HG02852 (cell line): ENCODE measurements around the gene ADGRF3.
"Not testable (repeated sequence)": the region's sequence is repeated elsewhere in the genome, so short reads cannot be mapped to it uniquely, and the experiment has no call there.

ENCODE experiments used
- ATAC-seq: cut with Tn5 transposase; IDR thresholded peaks from one replicate; pipeline ENCODE4 v1.9.1; 2021; ENCODE audit warnings: mild to moderate bottlenecking, moderate library complexity; ENCODE audit not compliant: unreplicated experiment

ADGRF3 gene

DNA sequence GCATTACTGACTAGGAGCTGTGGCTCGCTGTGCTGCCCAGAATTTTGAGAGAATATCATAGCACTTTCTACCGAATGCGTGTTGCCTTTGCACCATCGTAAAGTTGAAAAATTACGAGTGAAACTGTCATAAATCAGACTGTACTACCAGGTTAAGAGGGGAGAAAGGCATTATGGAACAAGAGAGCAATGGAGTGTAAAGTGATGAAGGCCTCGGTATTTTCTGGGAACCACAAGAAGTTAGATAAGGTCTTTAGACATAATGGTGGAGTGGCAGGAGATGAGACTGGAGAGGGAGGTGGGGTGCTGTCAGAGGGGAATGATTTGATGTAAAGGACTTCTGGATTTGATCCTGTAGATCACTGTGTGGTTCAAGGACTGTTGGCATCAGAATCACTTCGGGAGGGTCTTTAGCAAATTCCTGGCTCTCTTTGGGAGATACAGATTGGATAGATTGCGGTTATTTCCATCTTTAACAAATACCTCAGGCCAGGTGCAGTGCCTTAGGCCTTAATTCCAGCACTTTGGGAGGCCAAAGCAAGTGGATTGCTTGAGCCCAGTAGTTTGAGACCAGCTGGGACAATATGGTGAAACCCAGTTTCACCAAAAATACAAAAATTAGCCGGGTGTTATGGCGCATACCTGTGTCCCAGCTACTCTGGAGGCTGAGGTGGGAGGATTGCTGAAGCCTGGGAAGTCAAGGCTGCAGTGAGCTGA lies 4.9 kb upstream of the ADGRF3 start:
- ATAC-seq, result no peak

DNA sequence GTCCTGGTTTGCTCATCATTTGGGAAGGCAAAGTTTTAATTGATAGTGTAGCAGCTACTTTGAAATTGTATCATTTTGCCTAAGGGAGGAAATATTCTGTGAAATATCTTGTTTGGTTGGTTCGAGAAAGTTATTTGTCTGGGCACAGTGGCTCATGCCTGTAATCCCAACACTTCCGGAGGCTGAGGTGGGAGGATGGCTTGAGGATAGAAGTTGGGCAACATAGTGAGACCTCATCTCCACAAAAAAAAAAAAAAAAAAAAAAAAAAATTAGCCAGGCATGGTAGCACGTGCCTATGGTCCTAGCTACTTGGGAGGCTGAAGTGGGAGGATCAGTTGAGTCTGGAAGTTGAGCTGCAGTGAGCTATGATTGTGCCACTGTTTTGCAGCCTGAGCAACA lies 3.1 kb upstream of the ADGRF3 start:
- no peak for ATAC-seq

DNA sequence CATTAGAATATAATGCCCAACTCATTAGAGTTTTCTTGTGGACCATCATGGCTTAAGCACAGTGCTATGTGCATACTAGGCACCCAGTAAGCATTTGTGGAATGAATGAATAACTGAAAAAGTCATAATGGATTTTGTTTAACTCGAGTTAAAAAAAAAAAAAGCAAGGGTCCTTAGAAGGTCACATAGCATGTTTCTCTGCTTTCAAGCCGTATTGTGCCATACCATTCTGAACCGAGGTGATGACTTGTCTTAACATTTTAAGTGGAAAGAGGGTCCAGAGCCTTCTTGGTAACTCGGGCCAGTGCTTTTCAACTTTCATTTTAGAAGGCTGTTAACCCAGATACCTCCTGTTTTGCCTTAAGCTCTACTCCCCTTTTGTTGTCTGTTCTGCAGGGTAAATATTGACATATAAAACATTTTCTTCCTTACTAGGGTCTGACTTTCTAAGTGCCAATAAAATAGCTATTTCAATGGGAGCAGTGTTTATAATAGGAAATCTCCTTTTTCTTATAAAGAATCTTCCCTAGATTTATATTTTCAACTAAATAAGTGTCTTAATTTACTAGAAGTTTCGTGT lies 787 bp upstream of the ADGRF3 start:
- ATAC-seq, result no peak

DNA sequence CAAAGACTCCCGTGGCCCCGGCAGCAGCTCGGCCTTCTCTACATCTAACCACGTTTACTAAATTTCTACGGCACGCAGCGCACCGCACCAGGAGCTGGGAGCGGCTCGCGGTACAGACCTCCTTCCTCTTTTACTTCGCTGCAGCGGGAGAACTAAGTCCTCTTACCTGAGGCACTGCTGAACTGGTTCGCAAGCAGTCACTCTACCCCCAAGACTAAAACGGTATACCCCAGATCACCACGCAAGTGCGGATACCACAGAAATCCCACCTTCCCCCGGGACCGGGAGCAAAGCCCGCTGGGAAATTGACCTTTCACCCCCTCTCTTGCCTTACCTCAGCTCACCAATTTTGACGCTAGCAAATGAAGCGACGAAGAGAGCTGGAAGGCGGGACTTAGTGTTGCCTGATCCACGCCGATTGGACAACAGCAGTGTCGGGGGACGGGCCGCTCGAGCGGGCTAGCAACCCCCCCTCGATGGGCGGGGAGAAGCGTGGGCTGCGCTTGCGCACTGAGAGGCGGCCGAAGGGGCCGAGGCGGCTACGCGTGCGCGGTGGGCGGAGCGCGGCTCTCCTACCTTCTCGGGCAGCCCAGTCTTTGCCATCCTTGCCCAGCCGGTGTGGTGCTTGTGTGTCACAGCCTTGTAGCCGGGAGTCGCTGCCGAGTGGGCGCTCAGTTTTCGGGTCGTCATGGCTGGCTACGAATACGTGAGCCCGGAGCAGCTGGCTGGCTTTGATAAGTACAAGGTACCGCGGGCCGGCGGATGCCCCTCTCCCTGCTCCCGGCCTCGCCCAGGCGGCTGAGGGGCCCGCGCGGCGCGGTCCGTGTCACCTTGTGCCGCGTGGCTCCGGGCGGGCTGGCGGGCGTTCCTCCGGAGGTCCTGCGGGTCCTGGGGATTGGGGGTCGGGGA lies 790 bp downstream of the ADGRF3 start, which contains the start of gene SELENOI:
TSS of gene SELENOI (plus strand) at position 599 of the 909 bp plus-strand sequence. CDS start at position 689, 90 bp downstream.
- ATAC-seq, result peak; percentile 94

DNA sequence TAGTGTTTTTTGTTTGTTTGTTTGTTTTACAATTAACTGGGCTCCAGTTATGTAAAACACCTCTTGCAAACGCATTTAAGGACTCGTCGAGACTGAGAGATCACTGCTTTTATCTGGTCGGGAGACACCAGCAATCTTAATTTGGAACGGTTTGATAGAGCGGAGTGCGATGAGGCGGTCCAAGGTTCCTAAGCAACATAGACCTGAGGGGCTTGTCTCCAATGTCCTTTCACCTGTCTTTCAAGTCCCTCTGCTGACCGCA lies 1.4 kb downstream of the ADGRF3 start:
- ATAC-seq, result no peak

DNA sequence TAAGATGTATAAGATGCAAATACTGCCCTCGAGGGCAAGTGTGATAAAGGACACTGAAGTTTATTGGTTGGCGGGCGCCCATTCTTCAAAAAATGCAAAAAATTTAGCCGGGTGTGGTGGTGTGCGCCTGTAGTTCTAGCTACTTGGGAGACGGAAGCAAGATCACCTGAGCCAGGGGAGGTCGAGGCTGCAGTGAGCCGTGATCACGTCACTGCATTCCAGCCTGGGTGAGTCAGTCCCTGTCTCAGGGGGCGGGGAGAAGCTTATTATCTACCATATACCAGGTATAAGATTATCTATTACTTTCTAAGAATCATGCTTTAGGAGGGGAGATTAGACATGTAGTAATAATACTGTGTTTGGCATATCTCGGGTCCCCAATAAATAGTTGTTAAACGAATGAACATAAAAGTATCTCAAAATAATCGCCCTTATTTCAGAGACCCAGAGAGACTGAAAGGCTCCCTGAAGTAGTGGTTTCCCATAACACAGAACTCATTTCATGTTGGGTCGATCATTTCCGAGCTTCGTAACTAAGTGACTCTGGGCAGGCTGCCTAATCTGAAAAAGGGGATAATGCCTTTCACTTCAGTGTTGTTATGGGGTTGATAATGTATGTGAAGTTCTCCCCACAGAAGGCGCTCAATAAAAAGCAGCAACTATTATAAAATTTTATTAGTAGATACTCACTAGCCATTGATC lies 1.9 kb downstream of the ADGRF3 start:
- no peak for ATAC-seq

DNA sequence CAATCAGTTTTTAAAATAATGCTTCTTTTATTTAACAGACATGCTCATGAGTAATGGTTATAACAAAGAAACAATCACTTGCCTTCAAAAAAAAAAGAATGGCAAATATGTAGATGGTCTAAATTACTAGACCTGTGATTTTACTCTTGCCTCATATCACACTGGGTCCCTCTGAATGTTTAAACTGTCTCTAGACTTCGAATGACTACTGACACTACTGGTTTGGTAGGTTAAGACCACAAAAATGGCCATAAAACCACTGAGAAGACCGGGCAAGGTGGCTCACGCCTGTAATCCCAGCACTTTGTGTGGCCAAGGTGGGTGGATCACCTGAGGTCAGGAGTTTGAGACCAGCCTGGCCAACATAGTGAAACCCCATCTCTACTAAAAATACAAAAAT lies 5.8 kb downstream of the ADGRF3 start:
- no peak for ATAC-seq

DNA sequence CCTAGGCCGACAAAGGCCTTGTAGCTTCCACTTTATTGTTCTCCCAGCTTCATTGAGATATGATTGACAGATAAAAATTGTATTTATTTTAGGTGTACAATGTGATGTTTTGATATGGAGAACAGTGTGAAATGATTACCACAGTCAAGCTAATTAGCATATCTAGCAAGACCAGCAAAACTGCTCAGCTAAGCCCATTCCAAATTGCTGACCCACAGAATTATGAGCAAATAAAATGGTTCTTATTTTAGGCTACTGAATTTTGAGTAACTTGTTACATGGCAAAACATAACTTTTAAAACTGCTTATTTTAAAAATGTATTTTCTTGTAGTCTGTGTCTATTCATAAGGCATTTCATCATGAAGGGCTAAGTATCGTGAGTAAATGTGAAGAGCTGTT lies 9.3 kb downstream of the ADGRF3 start:
- ATAC-seq, result no peak

DNA sequence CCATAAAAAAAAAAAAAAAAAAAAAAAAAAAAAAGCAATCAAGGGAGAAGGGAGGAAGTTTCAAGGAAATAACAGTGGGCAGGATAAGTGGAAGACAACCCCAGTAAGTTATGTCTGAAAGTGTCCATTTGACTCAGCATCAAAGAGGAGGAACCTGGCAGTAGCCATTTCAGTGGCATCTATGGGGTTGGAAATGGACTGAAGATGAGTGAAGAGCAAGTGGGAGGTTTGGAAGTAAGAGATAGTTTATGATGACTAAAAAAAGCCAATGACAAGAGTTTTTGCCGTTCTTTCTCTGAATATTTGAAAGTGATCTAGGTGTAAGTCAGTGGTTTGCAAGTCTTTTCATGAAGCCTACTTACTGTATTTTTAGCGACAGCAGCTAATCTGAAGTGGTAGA lies 9.9 kb downstream of the ADGRF3 start:
- ATAC-seq, result no peak

DNA sequence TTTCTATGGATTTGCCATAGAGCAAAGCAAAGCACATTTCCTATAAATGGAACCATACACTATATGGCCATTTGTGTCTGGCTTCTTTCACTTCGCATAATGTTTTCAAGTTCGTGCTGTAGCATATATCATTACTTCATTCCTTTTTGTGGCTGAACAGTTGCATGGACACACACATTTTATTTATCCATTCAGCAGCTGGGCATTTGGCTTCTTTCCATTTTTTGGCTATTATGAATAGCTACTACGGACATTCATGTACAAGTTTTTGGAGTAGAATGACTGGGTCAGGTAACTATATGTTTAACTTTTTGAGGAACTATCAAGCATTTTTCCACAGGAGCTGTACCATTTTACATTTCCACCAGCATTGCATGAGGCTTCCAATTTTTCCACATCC lies 11.4 kb downstream of the ADGRF3 start:
- no peak for ATAC-seq

DNA sequence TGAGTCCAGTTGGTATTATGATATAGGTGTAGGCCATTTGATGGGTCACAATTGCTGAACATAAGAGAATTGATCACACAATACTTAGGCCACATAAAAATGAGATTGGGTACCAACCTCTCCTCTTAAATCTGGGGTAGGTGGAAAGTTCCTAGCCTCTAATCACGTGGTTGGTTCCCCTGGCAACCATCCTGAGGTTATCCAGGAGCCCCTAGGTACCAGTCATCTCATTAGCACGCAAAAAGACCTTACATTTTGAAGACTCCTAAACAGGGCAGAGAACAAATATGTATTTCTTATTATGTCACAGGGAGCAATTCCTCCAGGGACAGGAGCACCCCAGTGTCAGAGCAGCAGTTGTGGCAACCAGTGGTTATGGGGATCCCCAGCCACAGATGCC lies 13.3 kb downstream of the ADGRF3 start:
- ATAC-seq, result no peak

DNA sequence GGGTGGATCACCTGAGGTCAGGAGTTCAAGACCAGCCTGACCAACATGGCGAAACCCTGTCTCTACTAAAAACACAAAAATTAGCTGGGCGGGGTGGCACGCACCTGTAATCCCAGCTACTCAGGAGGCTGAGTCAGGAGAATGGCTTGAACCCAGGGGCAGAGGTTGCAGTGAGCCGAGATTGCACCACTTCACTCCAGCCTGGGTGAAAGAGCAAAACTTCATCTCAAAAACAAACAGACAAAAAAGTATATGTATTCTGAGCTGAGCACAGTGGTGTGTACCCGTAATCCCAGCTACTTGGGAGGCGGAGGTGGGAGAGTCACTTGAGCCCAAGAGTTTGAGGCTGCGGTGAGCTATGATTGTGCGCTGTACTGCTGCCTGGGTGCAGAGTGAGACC lies 15.3 kb downstream of the ADGRF3 start:
- ATAC-seq, result not testable (repeated sequence)

DNA sequence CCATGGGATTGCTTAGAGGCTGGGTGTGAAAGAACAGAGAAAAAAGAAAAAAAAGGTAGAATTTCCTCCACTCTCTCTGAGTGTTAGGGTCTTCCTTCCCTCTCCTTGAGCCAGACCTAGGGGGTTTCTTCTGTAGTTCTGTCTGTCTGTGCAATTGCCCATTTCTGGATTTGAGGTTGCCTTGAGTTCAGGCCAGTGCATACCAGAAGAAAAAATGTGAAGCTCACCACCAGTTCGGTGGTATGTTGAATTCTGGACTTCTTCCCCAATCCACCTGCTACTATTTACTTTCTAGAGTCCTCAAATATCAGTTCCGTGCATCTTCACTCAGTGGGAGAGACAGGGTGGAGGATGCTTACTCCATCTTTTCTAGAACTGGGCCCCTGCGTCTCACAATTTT lies 16.0 kb downstream of the ADGRF3 start:
- no peak for ATAC-seq

DNA sequence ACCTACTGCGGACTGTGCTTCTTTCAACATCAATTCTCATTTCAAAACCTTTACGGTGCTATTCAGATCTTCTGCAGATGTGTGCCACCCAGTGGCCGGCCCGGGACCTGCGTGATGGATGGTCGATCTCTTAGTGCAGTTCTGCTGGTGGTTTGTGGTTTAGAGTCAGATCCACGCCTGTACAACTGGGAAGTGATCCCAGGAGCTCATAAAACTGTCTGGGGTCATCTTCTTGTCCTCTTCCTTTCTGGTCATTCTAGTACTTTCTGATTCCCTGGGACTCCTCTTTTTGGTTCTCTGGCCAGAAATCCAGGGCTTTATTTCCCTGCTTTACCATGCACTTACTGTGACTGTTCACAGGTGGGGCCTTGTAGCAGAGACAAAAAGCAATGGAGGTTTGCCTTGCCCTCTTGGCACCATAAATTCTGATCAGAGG lies 16.5 kb downstream of the ADGRF3 start:
- ATAC-seq, result peak; percentile 83

DNA sequence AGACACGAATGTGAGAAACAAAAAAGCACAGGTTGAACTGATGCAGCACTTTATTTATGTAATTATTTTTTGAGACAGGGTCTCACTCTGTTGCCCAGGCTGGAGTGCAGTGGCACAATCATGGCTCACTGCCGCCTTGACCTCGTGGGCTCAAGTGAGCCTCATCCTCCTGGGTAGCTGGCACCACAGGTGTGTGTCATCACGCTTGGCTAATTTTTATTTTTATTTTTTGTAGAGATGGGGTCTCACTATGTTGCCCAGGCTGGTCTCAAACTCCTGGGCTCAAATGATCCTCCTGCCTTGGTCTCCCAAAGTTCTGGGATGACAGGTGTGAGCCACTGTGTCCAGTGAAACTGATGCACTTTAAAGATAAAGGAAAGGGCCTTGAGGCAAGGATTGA lies 17.5 kb downstream of the ADGRF3 start:
- not testable (repeated sequence) for ATAC-seq

DNA sequence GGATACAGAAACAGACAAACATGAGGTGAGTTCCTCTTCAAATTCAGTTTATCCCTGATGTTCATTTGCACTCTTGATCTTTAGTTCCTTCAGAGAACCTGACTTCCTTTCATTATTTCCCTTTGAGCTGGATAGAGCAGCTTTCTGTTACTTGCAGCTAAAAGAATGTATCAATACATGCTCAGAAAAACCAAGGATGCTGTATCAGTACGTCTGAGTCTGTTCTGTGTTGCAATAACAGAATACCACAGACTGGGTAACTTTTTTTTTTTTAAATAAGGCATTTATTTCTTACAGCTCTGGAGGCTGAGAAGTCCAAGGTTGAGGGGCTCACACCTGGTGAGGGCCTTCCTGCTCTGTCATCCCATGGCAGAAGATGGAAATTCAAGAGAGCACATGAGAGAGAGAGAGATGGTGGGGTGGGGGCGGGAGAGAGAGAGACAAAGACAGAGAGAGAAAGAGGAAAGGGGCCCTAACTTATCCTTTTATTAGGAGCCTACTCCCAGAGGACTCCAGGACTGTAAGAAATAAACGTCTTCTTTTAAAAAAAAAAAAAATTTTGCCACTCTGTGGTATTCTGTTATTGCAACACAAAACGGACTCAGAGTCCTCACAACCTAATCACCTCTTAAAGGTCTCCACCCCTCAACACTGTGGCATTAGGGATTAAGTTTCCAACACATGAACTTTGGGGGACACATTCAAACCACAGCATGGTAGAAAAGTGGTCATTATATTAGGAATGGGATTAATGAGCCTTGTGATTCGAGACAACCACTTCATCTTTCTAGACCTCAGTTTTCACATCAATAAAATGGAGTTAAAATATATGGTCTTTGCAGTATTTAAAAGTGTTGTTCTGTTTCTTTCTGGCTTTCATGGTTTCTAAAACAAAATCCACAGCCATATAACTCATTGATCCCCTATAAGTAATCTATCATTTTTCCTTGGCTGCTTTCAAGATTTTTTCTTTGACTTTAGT lies 19.0 kb downstream of the ADGRF3 start:
- no peak for ATAC-seq

DNA sequence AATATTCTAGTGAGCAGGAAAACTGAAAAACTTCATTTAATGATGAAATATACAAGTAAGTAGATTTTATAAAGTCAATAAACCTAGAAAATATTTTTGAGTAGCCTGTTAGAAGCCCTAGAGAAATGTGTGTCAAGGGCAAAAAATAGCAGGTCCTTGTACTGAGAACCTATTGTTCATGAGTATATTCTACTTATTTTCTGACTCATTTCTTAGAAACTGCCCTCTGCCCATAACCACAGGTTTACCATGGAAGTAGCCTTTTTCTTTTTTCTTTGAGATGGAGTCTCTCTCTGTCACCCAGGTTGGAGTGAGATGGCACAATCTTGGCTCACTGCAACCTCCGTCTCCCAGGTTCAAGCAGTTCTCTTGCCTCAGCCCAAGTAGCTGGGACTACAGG lies 20.1 kb downstream of the ADGRF3 start:
- ATAC-seq, result no peak

DNA sequence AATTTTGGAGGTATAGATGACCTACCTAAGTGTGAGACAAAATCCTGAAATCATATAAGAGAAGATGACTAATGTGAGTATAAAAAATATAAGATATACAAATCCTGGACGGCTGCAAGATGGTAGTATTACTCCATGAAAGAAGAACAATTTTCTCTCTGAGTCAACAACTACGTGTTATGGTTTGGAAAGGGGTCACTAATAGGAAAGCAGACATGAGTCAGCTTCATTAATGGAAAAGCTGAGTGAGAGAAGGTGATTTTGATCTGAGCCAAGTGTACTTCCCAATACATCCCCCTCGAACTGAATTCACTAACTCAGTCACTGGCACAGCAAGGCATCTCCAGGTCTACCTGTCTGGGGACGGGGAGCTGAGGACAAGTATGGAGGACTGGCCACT lies 20.7 kb downstream of the ADGRF3 start:
- no peak for ATAC-seq

DNA sequence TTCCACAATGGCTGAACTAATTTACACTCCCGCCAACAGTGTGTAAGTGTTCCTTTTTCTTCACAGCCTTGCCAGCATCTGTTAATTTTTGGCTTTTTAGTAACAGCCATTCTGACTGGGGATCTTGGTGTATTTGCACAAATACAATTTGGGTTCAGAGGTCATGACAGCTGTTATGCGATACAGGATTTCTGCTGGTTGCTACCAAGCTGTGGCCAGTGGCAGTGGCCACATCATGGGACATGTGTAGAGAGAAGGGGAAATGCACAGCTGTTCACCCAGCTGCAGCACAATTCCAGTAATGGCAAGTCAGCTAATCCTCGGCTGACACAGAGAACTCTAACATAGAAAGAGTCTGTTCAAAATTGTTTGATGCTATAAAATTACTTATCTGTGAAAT lies 21.7 kb downstream of the ADGRF3 start:
- ATAC-seq, result no peak

DNA sequence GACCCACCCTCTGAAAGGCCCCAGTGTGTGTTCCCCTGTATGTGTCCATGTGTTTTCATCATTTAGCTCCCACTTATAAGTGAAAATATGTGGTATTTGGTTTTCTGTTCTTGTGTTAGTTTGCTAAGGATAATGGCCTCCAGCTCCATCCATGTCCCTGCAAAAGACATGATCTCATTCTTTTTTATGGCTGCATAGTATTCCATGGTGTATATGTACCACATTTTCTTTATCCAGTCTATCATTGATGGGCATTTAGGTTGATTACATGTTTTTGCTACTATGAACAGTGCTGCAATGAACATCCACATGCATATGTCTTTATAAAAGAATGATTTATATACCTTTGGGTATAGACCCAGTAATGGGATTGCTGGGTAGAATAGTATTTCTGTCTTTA lies 22.1 kb downstream of the ADGRF3 start:
- not testable (repeated sequence) for ATAC-seq
